Peyer's patch (tissue), 4 donors: ENCODE measurements around the gene PCYOX1L.

ENCODE experiments used
- CTCF ChIP-seq, 6 experiments: fragments of 450-650 bp in 4 of 6; fragments of 200-600 bp in 2 of 6; sonication (generic) in 1 of 6; IDR thresholded peaks; one replicate each; pipeline ENCODE4 v1.5.1; 2017 to 2019; ENCODE audit warnings: antibody characterized with exemption in 6 of 6, mild to moderate bottlenecking in 3 of 6, moderate library complexity in 1 of 6
- POLR2A ChIP-seq, 2 donors: fragments of 450-650 bp; IDR thresholded peaks; one replicate each; pipeline ENCODE4 v1.5.1; 2017; ENCODE audit warnings: antibody characterized with exemption in 2 of 2, mild to moderate bottlenecking in 2 of 2, moderate library complexity in 2 of 2

DNA sequence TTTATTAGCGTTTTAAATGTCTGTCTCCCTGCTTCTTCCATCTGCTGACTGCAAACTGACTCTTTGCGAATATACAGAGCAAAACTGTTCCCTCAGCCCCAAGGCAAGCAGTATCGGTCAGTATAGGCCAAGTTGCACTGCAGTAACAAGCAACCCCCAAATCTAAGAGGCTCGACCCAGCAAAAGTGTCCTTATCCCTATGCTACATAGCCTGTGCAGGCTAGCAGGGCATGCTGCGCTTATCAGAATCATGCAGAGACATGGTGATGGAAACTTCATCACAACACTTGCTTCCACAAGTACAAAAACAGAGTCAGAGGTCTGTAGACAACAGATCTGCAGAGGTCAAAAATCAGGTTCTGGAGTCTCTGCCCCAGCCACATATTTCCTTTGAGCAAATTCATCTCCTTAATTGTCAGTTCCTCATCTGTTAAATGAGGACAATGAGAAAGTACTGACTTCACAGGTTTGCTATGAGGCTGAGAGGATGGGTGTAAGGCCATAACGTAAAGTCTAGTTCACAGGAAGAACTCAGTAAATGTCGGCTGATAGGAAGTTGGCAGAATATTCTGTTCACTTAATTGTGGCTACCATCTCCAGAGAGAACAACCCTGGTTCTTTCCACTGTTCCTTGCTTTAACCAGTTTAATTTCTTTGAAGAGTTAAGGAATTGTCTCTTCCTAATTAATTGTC lies 30.8 kb downstream of the PCYOX1L start:
- TF ChIP-seq CTCF (IDR thresholded peaks at IDR 0.05) = no peak
- no peak for TF ChIP-seq POLR2A (IDR thresholded peaks at IDR 0.05)
